HG02588 (cell line): Measurements from ENCODE around the gene DISP1.

ENCODE experiments used
- ATAC-seq: cut with Tn5 transposase; IDR thresholded peaks from one replicate; pipeline ENCODE4 v1.9.1; 2021; ENCODE audit warnings: mild to moderate bottlenecking, moderate library complexity; ENCODE audit not compliant: unreplicated experiment

DISP1 gene

GRCh38 chr1:222791006-222791710 is 23.7 kb upstream of the DISP1 start:
- no peak for ATAC-seq

GRCh38 chr1:222792744-222793143 is 22.1 kb upstream of the DISP1 start:
- ATAC-seq = no peak

GRCh38 chr1:222794656-222795474 is 20.0 kb upstream of the DISP1 start:
- ATAC-seq = no peak

- no peak for ATAC-seq
These were observed 16.7 kb upstream of the DISP1 start for GRCh38 chr1:222798116-222798515.

- ATAC-seq = no peak
These were observed 15.9 kb upstream of the DISP1 start for GRCh38 chr1:222798975-222799374.

- no peak for ATAC-seq
These were observed 13.8 kb upstream of the DISP1 start for GRCh38 chr1:222801067-222801466.

GRCh38 chr1:222811671-222812070 is 3.2 kb upstream of the DISP1 start:
- no peak for ATAC-seq

- ATAC-seq = no peak
These were observed 838 bp upstream of the DISP1 start for GRCh38 chr1:222813866-222814535.

GRCh38 chr1:222815440-222815765 is 564 bp downstream of the DISP1 start:
- no peak for ATAC-seq

GRCh38 chr1:222817529-222817928 is 2.7 kb downstream of the DISP1 start:
- ATAC-seq = no peak

- no peak for ATAC-seq
These were observed 3.3 kb downstream of the DISP1 start for GRCh38 chr1:222818171-222818570.

- no peak for ATAC-seq
These were observed 5.4 kb downstream of the DISP1 start for GRCh38 chr1:222820171-222820712.

- no peak for ATAC-seq
These were observed 6.4 kb downstream of the DISP1 start for GRCh38 chr1:222821239-222821638.

- no peak for ATAC-seq
These were observed 8.9 kb downstream of the DISP1 start for GRCh38 chr1:222823695-222824094.

- ATAC-seq = no peak
These were observed 9.8 kb downstream of the DISP1 start for GRCh38 chr1:222824641-222825040.

GRCh38 chr1:222828939-222829338 is 14.1 kb downstream of the DISP1 start:
- no peak for ATAC-seq

GRCh38 chr1:222829868-222830267 is 15.0 kb downstream of the DISP1 start:
- no peak for ATAC-seq

GRCh38 chr1:222833356-222833876 is 18.6 kb downstream of the DISP1 start:
- no peak for ATAC-seq

GRCh38 chr1:222843469-222844410 is 28.9 kb downstream of the DISP1 start:
- ATAC-seq = no peak

- no peak for ATAC-seq
These were observed 29.6 kb downstream of the DISP1 start for GRCh38 chr1:222844411-222844779.
